A549 (cell line): ENCODE measurements around the gene HES3. TPM values are rescaled to one million over a fixed set of nuclear protein-coding genes. Genes with fewer than 3 reads are reported as not detected.

Experiments used
- ATAC-seq, 2 experiments: fragments of 200-7000 bp in 1 of 2; fragments of >200 bp in 1 of 2; cut with Nextera tagmentation in 1 of 2; cut with Tn5 transposase in 1 of 2; 3 replicates each; pipeline versions ENCODE4 v1.8.0 to v1.9.1; 2018 to 2020; ENCODE audit warnings: mild to moderate bottlenecking in 1 of 2, moderate library complexity in 1 of 2
- CTCF ChIA-PET: fragments of 300-600 bp; sonication (Branson Sonifier 250); formaldehyde crosslinking; extraction: SDS; loops from one replicate; lab custom pipeline; 2021; ENCODE audit warnings: antibody characterized with exemption, inconsistent platforms; lab: Yijun Ruan, JAX
- POLR2A ChIA-PET: fragments of 350-600 bp; formaldehyde crosslinking; extraction: SDS; loops from one replicate; lab custom pipeline; 2021; ENCODE audit warnings: antibody characterized with exemption, inconsistent platforms; lab: Yijun Ruan, JAX
- DNase-seq, 2 experiments: peaks; one replicate each; pipeline versions ENCODE4 v3.0.0 to v3.0.0-alpha.2; 2011 to 2016; ENCODE audit warnings: low read depth in 1 of 2, low spot score in 1 of 2
- FAIRE-seq: peaks from 2 replicates; lab custom pipeline; 2011; peaks lifted over from hg19 to GRCh38; lab: Jason Lieb, UNC
- H3K27ac ChIP-seq, 2 experiments: fragments of >200 bp; sonication (Bioruptor Twin); formaldehyde crosslinking; 3 replicates each; pipeline ENCODE4 v1.5.1; 2016 to 2017
- H3K4me1 ChIP-seq: fragments of >200 bp; sonication (Bioruptor Twin); formaldehyde crosslinking; 3 replicates; pipeline ENCODE4 v1.6.1; 2016
- H3K4me2 ChIP-seq: fragments of >200 bp; sonication (Bioruptor Twin); formaldehyde crosslinking; 3 replicates; pipeline ENCODE4 v1.6.1; 2016
- H3K4me3 ChIP-seq: fragments of >200 bp; sonication (Bioruptor Twin); formaldehyde crosslinking; 3 replicates; pipeline ENCODE4 v1.5.1; 2016
- H3K9me3 ChIP-seq: fragments of >200 bp; sonication (Bioruptor Twin); formaldehyde crosslinking; 3 replicates; pipeline ENCODE4 v1.6.1; 2016
- ATOH8 ChIP-seq: fragments of 250-450 bp; sonication (Bioruptor Pico); IDR thresholded peaks from 2 replicates; pipeline ENCODE4 v1.5.0; 2020; ENCODE audit warnings: low read depth, mild to moderate bottlenecking, moderate library complexity
- BHLHE40 ChIP-seq: IDR thresholded peaks from 2 replicates; pipeline ENCODE4 v1.6.1; 2012; ENCODE audit warnings: low read depth, low read length, inconsistent platforms
- CBX2 ChIP-seq: fragments of 200-600 bp; sonication (generic); IDR thresholded peaks from 2 replicates; pipeline ENCODE4 v1.6.1; 2016; ENCODE audit warnings: low read depth, mild to moderate bottlenecking, borderline replicate concordance
- CBX8 ChIP-seq: fragments of 200-600 bp; sonication (generic); IDR thresholded peaks from 2 replicates; pipeline ENCODE4 v1.6.1; 2016
- CEBPB ChIP-seq, 2 experiments: fragments of >200 bp in 1 of 2; sonication (Bioruptor Twin) in 1 of 2; formaldehyde crosslinking in 1 of 2; IDR thresholded peaks; 2 replicates each; pipeline ENCODE4 v1.6.1; 2012 to 2016
- CHD2 ChIP-seq: fragments of 150-350 bp; IDR thresholded peaks from 2 replicates; pipeline ENCODE4 v1.6.1; 2014; ENCODE audit warnings: low read length; ENCODE audit not compliant: partially characterized antibody
- CTCF ChIP-seq: fragments of >200 bp; sonication (Bioruptor Twin); formaldehyde crosslinking; IDR thresholded peaks from 3 replicates; pipeline ENCODE4 v1.5.1; 2016
- EHMT2 ChIP-seq: fragments of 200-600 bp; sonication (generic); IDR thresholded peaks from 2 replicates; pipeline ENCODE4 v1.6.1; 2016; ENCODE audit warnings: antibody characterized with exemption, low read depth, mild to moderate bottlenecking, moderate library complexity
- ESRRA ChIP-seq: fragments of 150-350 bp; IDR thresholded peaks from 2 replicates; pipeline ENCODE4 v1.6.1; 2014; ENCODE audit warnings: mild to moderate bottlenecking, low read length, borderline replicate concordance
- FOSB ChIP-seq: fragments of 250-450 bp; sonication (Bioruptor Pico); IDR thresholded peaks from 2 replicates; pipeline ENCODE4 v1.5.0; 2020; ENCODE audit warnings: mild to moderate bottlenecking, moderate library complexity
- FOSL2 ChIP-seq, 2 experiments: fragments of 450-650 bp in 1 of 2; fragments of >200 bp in 1 of 2; sonication (Bioruptor Twin) in 1 of 2; formaldehyde crosslinking; IDR thresholded peaks; 2 replicates each; pipeline versions ENCODE4 v1.5.0 to v1.6.1; 2016 to 2020; ENCODE audit warnings: mild to moderate bottlenecking in 1 of 2, moderate library complexity in 1 of 2
- HDAC2 ChIP-seq: fragments of 200-600 bp; sonication (generic); IDR thresholded peaks from 2 replicates; pipeline ENCODE4 v1.6.1; 2016
- HMGXB4 ChIP-seq: fragments of 250-450 bp; sonication (Bioruptor Pico); IDR thresholded peaks from 2 replicates; pipeline ENCODE4 v1.5.0; 2021; ENCODE audit warnings: mild to moderate bottlenecking, moderate library complexity, borderline replicate concordance
- JUN ChIP-seq, 2 experiments: fragments of >200 bp; sonication (Bioruptor Twin); formaldehyde crosslinking; IDR thresholded peaks; 2 replicates in 1 of 2; 3 replicates in 1 of 2; pipeline ENCODE4 v1.6.1; 2016 to 2017
- KDM1A ChIP-seq: fragments of 200-600 bp; sonication (generic); IDR thresholded peaks from 2 replicates; pipeline ENCODE4 v1.6.1; 2016; ENCODE audit warnings: low read depth, mild to moderate bottlenecking
- NPAS2 ChIP-seq: fragments of 250-450 bp; sonication (Bioruptor Pico); IDR thresholded peaks from 2 replicates; pipeline ENCODE4 v1.8.0; 2022; ENCODE audit warnings: mild to moderate bottlenecking, moderate library complexity, borderline replicate concordance
- POLR2A ChIP-seq: IDR thresholded peaks from 2 replicates; pipeline ENCODE4 v1.6.1; 2012; ENCODE audit warnings: mild to moderate bottlenecking, low read length
- POLR2AphosphoS2 ChIP-seq: conservative IDR thresholded peaks from 2 replicates; pipeline ENCODE4 v1.6.1; 2012; ENCODE audit warnings: low read length, improper control_type of control experiment, inconsistent platforms
- TFCP2L1 ChIP-seq: fragments of 250-450 bp; sonication (Bioruptor Pico); IDR thresholded peaks from 2 replicates; pipeline ENCODE4 v1.5.0; 2021; ENCODE audit warnings: mild to moderate bottlenecking
- USF2 ChIP-seq: fragments of 450-650 bp; IDR thresholded peaks from 2 replicates; pipeline ENCODE4 v1.6.1; 2014; ENCODE audit warnings: antibody characterized with exemption
- ZFP36 ChIP-seq: fragments of 450-650 bp; IDR thresholded peaks from 2 replicates; pipeline ENCODE4 v1.6.1; 2014; ENCODE audit warnings: borderline replicate concordance; ENCODE audit not compliant: partially characterized antibody
- ZSCAN20 ChIP-seq: fragments of 250-450 bp; sonication (Bioruptor Pico); IDR thresholded peaks from 2 replicates; pipeline ENCODE4 v1.8.0; 2022; ENCODE audit warnings: mild to moderate bottlenecking, moderate library complexity
- WGBS: methylation state at CpG from one replicate; pipeline ENCODE4 v1.1.6; 2017; ENCODE audit errors: missing lambda C conversion rate; 5-methylcytosine and 5-hydroxymethylcytosine counted together
- polyA plus RNA-seq, 4 experiments: library from polyadenylated mRNA; depleted of rRNA in 3 of 4; stranded (reverse); fragments of >200 nt; fragmentation: RNase III in 1 of 4; extraction: RNeasy Plus Mini Kit Qiagen cat#74134 plus additional on column Dnase treatment in 1 of 4; gene quantifications; 2 replicates in 3 of 4; 3 replicates in 1 of 4; pipeline ENCODE4 v1.2.3, GENCODE V29; 2011 to 2017

HES3 gene
- polyA plus RNA-seq, 2 of the 4 experiments (the other 2 are of a cell fraction) = not detected

GRCh38 chr1:6274622-6275139 is 30.7 kb downstream of the HES3 start:
- 94% methylated on average over 8 of the region's 16 CpGs for WGBS
- ChIA-PET POLR2A (no interaction called here), CTCF (interaction anchor here (1.2 to 2.2 kb wide), 2 partner anchors 28 to 73 kb away, joined by 3 to 7 read pairs; no protein-coding TSS in a partner anchor)
- H3K27ac ChIP-seq = no peak overlapping the region
- H3K4me3 ChIP-seq = no peak overlapping the region
- no peak for DNase-seq
- TF ChIP-seq JUN (IDR thresholded peaks at IDR 0.05) (no peak), POLR2A (no peak), BHLHE40 (no peak), ZFP36 (no peak), USF2 (no peak), CHD2 (no peak), HMGXB4 (CRISPR knock-in tag) (no peak), CEBPB (IDR thresholded peaks at IDR 0.05) (no peak), EHMT2 (no peak), FOSB (CRISPR knock-in tag) (no peak), POLR2AphosphoS2 (no peak), CBX2 (no peak), CTCF (no peak), HDAC2 (no peak), KDM1A (no peak)
- TF ChIP-seq, all 56 proteins: peak for 0
- H3K9me3 ChIP-seq = no peaks in the 10 kb centered on the region
- ATAC-seq (no peak), FAIRE-seq (no peak)
- H3K4me1 ChIP-seq = peaks cover 6% of the 10 kb centered on the region; the same call in 1 of the 3 replicates
- no peak overlapping the region for H3K4me2 ChIP-seq

- H3K4me1 ChIP-seq = no peaks in the 10 kb centered on the region
- no peak for DNase-seq
- WGBS = 81% methylated on average over 24 of the region's 35 CpGs
- CTCF ChIA-PET = interaction anchor here (1.5 to 2.2 kb wide), 2 partner anchors 29 kb away, joined by 6 to 7 read pairs; no protein-coding TSS in a partner anchor
- no peak for ATAC-seq
- FAIRE-seq = no peak
- H3K4me2 ChIP-seq = no peak overlapping the region
- no peaks in the 10 kb centered on the region for H3K9me3 ChIP-seq
- TF ChIP-seq ZSCAN20 (CRISPR knock-in tag) (no peak), CEBPB (IDR thresholded peaks at IDR 0.05) (no peak), FOSB (CRISPR knock-in tag) (no peak), ATOH8 (no peak), ESRRA (no peak), FOSL2 (IDR thresholded peaks at IDR 0.05) (no peak), FOSL2 (CRISPR knock-in tag; IDR thresholded peaks at IDR 0.05) (no peak), TFCP2L1 (CRISPR knock-in tag) (no peak), CBX8 (no peak), NPAS2 (CRISPR knock-in tag) (no peak)
- no peak overlapping the region for H3K4me3 ChIP-seq
- no peak overlapping the region for H3K27ac ChIP-seq
- POLR2A ChIA-PET = no interaction called here
Measured at GRCh38 chr1:6275826-6276782, 32.1 kb downstream of the HES3 start.
